Upper lobe of left lung (tissue), 6 donors: Measurements from ENCODE around the gene LRP1. TPM values are rescaled to one million over a fixed set of nuclear protein-coding genes. Genes with fewer than 3 reads are reported as not detected.

Source experiments
- ATAC-seq, 2 donors: fragments of 200-7000 bp; cut with Tn5 transposase; one replicate each; pipeline ENCODE4 v1.9.1; 2022; ENCODE audit warnings: mild to moderate bottlenecking in 2 of 2, moderate library complexity in 2 of 2; ENCODE audit not compliant: low FRiP score in 2 of 2
- DNase-seq, 2 donors: peaks; one replicate each; pipeline ENCODE4 v3.0.0-alpha.2; 2019 to 2020
- H3K27ac ChIP-seq, 4 donors: fragments of 200-600 bp; sonication (generic); one replicate each; pipeline ENCODE4 v1.5.1; 2016 to 2019
- H3K27me3 ChIP-seq, 4 donors: fragments of 200-600 bp; sonication (generic); one replicate each; pipeline ENCODE4 v1.5.1; 2017 to 2019
- H3K36me3 ChIP-seq, 4 donors: fragments of 200-600 bp; sonication (generic); one replicate each; pipeline ENCODE4 v1.5.1; 2016 to 2019
- H3K4me1 ChIP-seq, 4 donors: fragments of 200-600 bp; sonication (generic); one replicate each; pipeline ENCODE4 v1.5.1; 2018 to 2019
- H3K4me3 ChIP-seq, 4 donors: fragments of 200-600 bp; sonication (generic); one replicate each; pipeline ENCODE4 v1.5.1; 2017 to 2019; ENCODE audit warnings: mild to moderate bottlenecking in 2 of 4, moderate library complexity in 1 of 4
- H3K9me3 ChIP-seq, 4 donors: fragments of 200-600 bp; sonication (generic); one replicate each; pipeline ENCODE4 v1.5.1; 2018 to 2019
- CTCF ChIP-seq, 6 experiments: fragments of 450-650 bp in 4 of 6; fragments of 200-600 bp in 2 of 6; sonication (generic) in 2 of 6; IDR thresholded peaks; one replicate each; pipeline ENCODE4 v1.5.1; 2016 to 2019; ENCODE audit warnings: antibody characterized with exemption in 6 of 6
- EP300 ChIP-seq, 4 donors: sonication (generic); formaldehyde crosslinking; IDR thresholded peaks; one replicate each; pipeline ENCODE4 v1.5.1; 2017; ENCODE audit warnings: antibody characterized with exemption in 4 of 4, control low read depth in 2 of 4
- POLR2A ChIP-seq, 4 donors: fragments of 450-650 bp; IDR thresholded peaks; one replicate each; pipeline ENCODE4 v1.5.1; 2016 to 2017; ENCODE audit warnings: antibody characterized with exemption in 4 of 4, mild to moderate bottlenecking in 2 of 4
- POLR2AphosphoS5 ChIP-seq, 2 donors: sonication (generic); formaldehyde crosslinking; IDR thresholded peaks; one replicate each; pipeline ENCODE4 v1.5.1; 2017; ENCODE audit warnings: antibody characterized with exemption in 2 of 2
- WGBS, 2 donors: methylation state at CpG; one replicate each; pipeline ENCODE4 v1.1.5; 2017 to 2018; 5-methylcytosine and 5-hydroxymethylcytosine counted together
- total RNA-seq, 6 donors: library from RNA; depleted of rRNA in 4 of 6; stranded (reverse); fragments of >200 nt in 4 of 6; gene quantifications; one replicate each; pipeline versions ENCODE4 v1.1.0 to v1.2.1, GENCODE V29; 2016 to 2021
- donor health status: DM: no; HTN: no; CAD: no; lungs with moderate emphysema.
- donor health status: DM: no; HTN: yes; CAD: no; lungs with severe emphysema.

Gene LRP1
- total RNA-seq, 6 donors from 2014 or later = 137 to 504 (median 308) TPM

- Histone ChIP-seq H3K27me3 (no peaks in the 10 kb centered on the region), H3K36me3 (peaks cover 8 to 100% (median 85%) of the 10 kb centered on the region in 4 donors), H3K9me3 (no peaks in the 10 kb centered on the region), H3K4me1 (no peaks in the 10 kb centered on the region), H3K4me3 (no peak overlapping the region), H3K27ac (no peak overlapping the region)
- WGBS, 2 donors = 69 to 90% methylated on average over 4 of the region's 4 CpGs
- ATAC-seq (no peak), DNase-seq (no peak)
- no peak for TF ChIP-seq POLR2AphosphoS5 (IDR thresholded peaks at IDR 0.05)
- TF ChIP-seq POLR2A (IDR thresholded peaks at IDR 0.05) = no peak
- no peak for TF ChIP-seq EP300 (IDR thresholded peaks at IDR 0.05)
- no peak for TF ChIP-seq CTCF (IDR thresholded peaks at IDR 0.05)
Measured at GRCh38 chr12:57196439-57196838, 68.2 kb downstream of the LRP1 start.

GRCh38 chr12:57196956-57197355 lies 68.7 kb downstream of the LRP1 start:
- ATAC-seq (no peak), DNase-seq (peak in 1 of 2 donors; percentile 81)
- no peak overlapping the region for H3K4me3 ChIP-seq
- WGBS, 2 donors = 80 to 91% methylated on average over 4 to 22 of the region's 22 CpGs
- H3K9me3 ChIP-seq = no peaks in the 10 kb centered on the region
- H3K36me3 ChIP-seq = peaks cover 8 to 100% (median 89%) of the 10 kb centered on the region in 4 donors
- H3K27me3 ChIP-seq = no peaks in the 10 kb centered on the region
- H3K4me1 ChIP-seq = no peaks in the 10 kb centered on the region
- TF ChIP-seq EP300 (IDR thresholded peaks at IDR 0.05) = no peak
- no peak for TF ChIP-seq POLR2AphosphoS5 (IDR thresholded peaks at IDR 0.05)
- no peak for TF ChIP-seq POLR2A (IDR thresholded peaks at IDR 0.05)
- TF ChIP-seq CTCF (IDR thresholded peaks at IDR 0.05) = no peak
- H3K27ac ChIP-seq = no peak overlapping the region

GRCh38 chr12:57198329-57198728 lies 70.0 kb downstream of the LRP1 start:
- peaks cover 5 to 100% (median 89%) of the 10 kb centered on the region in 4 donors for H3K36me3 ChIP-seq
- H3K9me3 ChIP-seq = no peaks in the 10 kb centered on the region
- no peak overlapping the region for H3K4me3 ChIP-seq
- H3K4me1 ChIP-seq = no peaks in the 10 kb centered on the region
- DNase-seq (peak in 1 of 2 donors; percentile 77), ATAC-seq (no peak)
- 95 to 96% methylated on average over 6 to 17 of the region's 17 CpGs for WGBS, 2 donors
- H3K27ac ChIP-seq = no peak overlapping the region
- TF ChIP-seq CTCF (IDR thresholded peaks at IDR 0.05) (no peak), POLR2A (IDR thresholded peaks at IDR 0.05) (no peak), POLR2AphosphoS5 (IDR thresholded peaks at IDR 0.05) (no peak)
- no peaks in the 10 kb centered on the region for H3K27me3 ChIP-seq

- Histone ChIP-seq H3K27me3 (no peaks in the 10 kb centered on the region), H3K36me3 (peaks cover 5 to 100% (median 89%) of the 10 kb centered on the region in 4 donors), H3K4me3 (no peak overlapping the region), H3K27ac (no peak overlapping the region), H3K4me1 (no peaks in the 10 kb centered on the region), H3K9me3 (no peaks in the 10 kb centered on the region)
- TF ChIP-seq POLR2A (IDR thresholded peaks at IDR 0.05) = no peak
- no peak for TF ChIP-seq EP300 (IDR thresholded peaks at IDR 0.05)
- TF ChIP-seq CTCF (IDR thresholded peaks at IDR 0.05) = no peak
- no peak for TF ChIP-seq POLR2AphosphoS5 (IDR thresholded peaks at IDR 0.05)
- WGBS, 2 donors = 93% methylated on average over 12 of the region's 15 CpGs; no CpG with 5 or more reads in 1 of the 2 donors
- ATAC-seq (no peak), DNase-seq (peak in 1 of 2 donors; percentile 65)
Measured at GRCh38 chr12:57199191-57199590, 70.9 kb downstream of the LRP1 start.

GRCh38 chr12:57200497-57200896 lies 72.2 kb downstream of the LRP1 start:
- H3K9me3 ChIP-seq = no peaks in the 10 kb centered on the region
- no peaks in the 10 kb centered on the region for H3K4me1 ChIP-seq
- WGBS, 2 donors = 84 to 93% methylated on average over 7 to 13 of the region's 15 CpGs
- ATAC-seq (no peak), DNase-seq (peak in 1 of 2 donors; percentile 53)
- H3K27ac ChIP-seq = no peak overlapping the region
- TF ChIP-seq POLR2A (IDR thresholded peaks at IDR 0.05) (no peak), CTCF (IDR thresholded peaks at IDR 0.05) (no peak), POLR2AphosphoS5 (IDR thresholded peaks at IDR 0.05) (no peak), EP300 (IDR thresholded peaks at IDR 0.05) (no peak)
- H3K4me3 ChIP-seq = no peak overlapping the region
- peaks cover 5 to 100% (median 86%) of the 10 kb centered on the region in 4 donors for H3K36me3 ChIP-seq
- H3K27me3 ChIP-seq = no peaks in the 10 kb centered on the region
